Neural cell (in vitro differentiated cells): ENCODE measurements around the gene INS. TPM values are rescaled to one million over a fixed set of nuclear protein-coding genes. Genes with fewer than 3 reads are reported as not detected.

Experiments
- H2AFZ ChIP-seq: fragments of 200-600, 300-800 bp; sonication (generic), shearing (Covaris generic); 2 replicates; pipeline ENCODE4 v1.6.0; 2014; ENCODE audit warnings: low read depth, mild to moderate bottlenecking, antibody characterized with exemption, low read length, moderate library complexity
- H3F3A ChIP-seq: fragments of 200-600 bp; shearing (Covaris generic); 2 replicates; pipeline ENCODE4 v1.6.1; 2016; ENCODE audit warnings: mild to moderate bottlenecking, moderate library complexity, mixed read lengths, antibody characterized with exemption, low read length; ENCODE audit not compliant: insufficient read depth, poor library complexity, severe bottlenecking
- H3K27ac ChIP-seq: fragments of 200-600, 300-800 bp; sonication (generic), shearing (Covaris generic); 2 replicates; pipeline ENCODE4 v1.5.1; 2014; ENCODE audit warnings: mild to moderate bottlenecking, low read length, moderate library complexity
- H3K27me3 ChIP-seq: fragments of 300-800, 200-600 bp; sonication (generic), shearing (Covaris generic); 2 replicates; pipeline ENCODE4 v1.6.0; 2014; ENCODE audit warnings: mild to moderate bottlenecking, low read depth, low read length, moderate library complexity; ENCODE audit not compliant: insufficient read depth
- H3K36me3 ChIP-seq: fragments of 300-800, 200-600 bp; sonication (generic), shearing (Covaris generic); 2 replicates; pipeline ENCODE4 v1.5.1; 2014; ENCODE audit warnings: mild to moderate bottlenecking, antibody characterized with exemption, low read length, moderate library complexity; ENCODE audit not compliant: insufficient read depth
- H3K4me2 ChIP-seq: fragments of 300-800, 200-600 bp; sonication (generic), shearing (Covaris generic); 2 replicates; pipeline ENCODE4 v1.6.0; 2014; ENCODE audit warnings: mild to moderate bottlenecking, low read length
- H3K4me3 ChIP-seq: fragments of 300-800, 200-600 bp; sonication (generic), shearing (Covaris generic); 2 replicates; pipeline ENCODE4 v1.5.1; 2014; ENCODE audit warnings: mild to moderate bottlenecking, low read length, moderate library complexity
- H3K79me2 ChIP-seq: fragments of 200-600 bp; shearing (Covaris generic); replicated peaks from 2 replicates; pipeline ENCODE4 v1.6.0; 2014; ENCODE audit warnings: mild to moderate bottlenecking, low read length, moderate library complexity; ENCODE audit not compliant: insufficient read depth
- H3K9ac ChIP-seq: fragments of 300-800, 200-600 bp; sonication (generic), shearing (Covaris generic); 2 replicates; pipeline ENCODE4 v1.6.1; 2016; ENCODE audit warnings: mild to moderate bottlenecking, low read length, mixed read lengths
- H3K9me2 ChIP-seq: fragments of 200-600 bp; shearing (Covaris generic); 2 replicates; pipeline ENCODE4 v1.6.1; 2016; ENCODE audit warnings: mild to moderate bottlenecking, low read length, mixed read lengths; ENCODE audit not compliant: insufficient read depth
- H3K9me3 ChIP-seq: fragments of 200-600, 300-800 bp; sonication (generic), shearing (Covaris generic); 2 replicates; pipeline ENCODE4 v1.6.1; 2016; ENCODE audit warnings: mild to moderate bottlenecking, mixed run types, low read length, moderate library complexity, mixed read lengths
- H4K20me1 ChIP-seq: fragments of 200-600 bp; shearing (Covaris generic); 2 replicates; pipeline ENCODE4 v1.6.1; 2016; ENCODE audit warnings: mild to moderate bottlenecking, mixed run types; ENCODE audit not compliant: insufficient read depth
- CTCF ChIP-seq: fragments of 450-650 bp; IDR thresholded peaks from 2 replicates; pipeline ENCODE4 v1.5.1; 2014; ENCODE audit warnings: antibody characterized with exemption, mild to moderate bottlenecking, moderate library complexity; ENCODE audit not compliant: poor library complexity, severe bottlenecking
- EP300 ChIP-seq: fragments of 450-650 bp; conservative IDR thresholded peaks from 2 replicates; pipeline ENCODE4 v1.6.1; 2014; ENCODE audit warnings: antibody characterized with exemption, mild to moderate bottlenecking, moderate library complexity; ENCODE audit not compliant: poor library complexity, severe bottlenecking
- EZH2 ChIP-seq: fragments of 200-600, 300-800 bp; shearing (Covaris generic), sonication (generic); IDR thresholded peaks from 2 replicates; pipeline ENCODE4 v1.6.1; 2014; ENCODE audit warnings: antibody characterized with exemption, low read length, borderline replicate concordance, mild to moderate bottlenecking; ENCODE audit not compliant: insufficient read depth, poor library complexity, severe bottlenecking
- MXI1 ChIP-seq: fragments of 450-650 bp; conservative IDR thresholded peaks from 2 replicates; pipeline ENCODE4 v1.6.1; 2014; ENCODE audit warnings: antibody characterized with exemption, mild to moderate bottlenecking; ENCODE audit not compliant: poor library complexity, severe bottlenecking
- POLR2AphosphoS5 ChIP-seq: IDR thresholded peaks from 2 replicates; pipeline ENCODE4 v1.6.1; 2012
- RAD21 ChIP-seq: fragments of 450-650 bp; conservative IDR thresholded peaks from 2 replicates; pipeline ENCODE4 v1.6.1; 2014; ENCODE audit warnings: antibody characterized with exemption, mild to moderate bottlenecking, moderate library complexity
- SMC3 ChIP-seq: fragments of 450-650 bp; conservative IDR thresholded peaks from 2 replicates; pipeline ENCODE4 v1.6.1; 2014; ENCODE audit warnings: antibody characterized with exemption, mild to moderate bottlenecking, moderate library complexity; ENCODE audit not compliant: poor library complexity
- TAF1 ChIP-seq: IDR thresholded peaks from 2 replicates; pipeline ENCODE4 v1.6.1; 2012; ENCODE audit warnings: low read depth
- polyA plus RNA-seq: library from polyadenylated mRNA; depleted of rRNA; stranded (reverse); fragments of >200 nt; gene quantifications from 2 replicates; pipeline ENCODE4 v1.2.3, GENCODE V29; 2014
- TF ChIP-seq, protein P1 (sequence below): IDR thresholded peaks from 2 replicates; pipeline ENCODE4 v1.6.1; 2012; ENCODE audit warnings: borderline replicate concordance

Gene INS
- polyA plus RNA-seq, 1 donor from 2014 or later: not detected

DNA sequence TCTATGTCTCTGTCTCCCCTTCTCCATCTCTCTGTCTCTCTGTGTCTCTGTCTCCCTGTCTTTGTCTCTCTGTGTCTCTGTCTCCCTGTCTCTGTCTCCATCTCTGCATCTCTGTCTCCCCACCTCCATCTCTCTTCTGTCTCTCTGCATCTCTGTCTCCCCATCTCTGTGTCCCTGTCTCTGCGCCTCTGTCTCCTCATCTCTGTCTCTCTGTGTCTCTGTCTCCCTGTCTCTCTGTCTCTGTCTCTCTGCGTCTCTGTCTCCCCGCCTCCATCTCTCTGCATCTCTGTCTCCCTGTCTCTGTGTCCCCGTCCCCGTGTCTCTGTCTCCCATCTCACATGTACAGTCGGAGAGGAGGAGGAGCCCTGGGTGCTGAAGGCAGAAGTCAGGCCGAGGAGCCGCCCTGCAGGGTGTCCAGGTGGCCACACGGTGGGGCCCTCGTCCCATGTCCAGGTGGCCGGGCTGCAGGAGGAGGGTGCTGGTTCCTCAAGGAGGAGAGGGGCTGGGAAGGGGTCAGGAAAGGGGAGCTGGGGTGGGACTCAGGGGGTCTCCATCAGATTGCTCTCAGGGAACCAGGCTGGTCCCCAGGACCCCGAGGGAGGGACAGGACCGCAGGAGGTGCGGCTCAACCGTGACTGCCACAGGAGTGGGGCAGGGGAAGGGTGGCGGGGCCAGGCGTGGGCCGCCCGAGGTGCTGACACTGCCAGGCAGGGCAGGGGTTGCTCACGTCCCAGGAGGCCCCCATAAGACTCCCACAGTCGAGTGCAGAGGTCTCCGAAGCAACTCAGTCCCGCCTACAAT lies 36.2 kb upstream of the INS start:
- Histone ChIP-seq H3K27ac (no peak overlapping the region), H3K9ac (no peak overlapping the region), H3K36me3 (no peaks in the 10 kb centered on the region), H3K4me2 (no peak overlapping the region), H3K27me3 (no peaks in the 10 kb centered on the region), H3K9me3 (no peaks in the 10 kb centered on the region), H4K20me1 (no peaks in the 10 kb centered on the region), H2AFZ (no peak overlapping the region), H3K9me2 (no peaks in the 10 kb centered on the region), H3F3A (no peaks in the 10 kb centered on the region), H3K79me2 (no peaks in the 10 kb centered on the region), H3K4me3 (no peak overlapping the region)
- TF ChIP-seq CTCF (peak; percentile 78), MXI1 (no peak), EZH2 (no peak), SMC3 (peak; percentile 81), RAD21 (peak; percentile 87)

- H3K9ac ChIP-seq: no peak overlapping the region
- no peaks in the 10 kb centered on the region for H3K9me3 ChIP-seq
- H3F3A ChIP-seq: no peaks in the 10 kb centered on the region
- H3K27ac ChIP-seq: no peak overlapping the region
- no peaks in the 10 kb centered on the region for H3K79me2 ChIP-seq
- H3K27me3 ChIP-seq: no peaks in the 10 kb centered on the region
- no peak overlapping the region for H3K4me2 ChIP-seq
- H3K9me2 ChIP-seq: no peaks in the 10 kb centered on the region
- no peak overlapping the region for H2AFZ ChIP-seq
- H4K20me1 ChIP-seq: no peaks in the 10 kb centered on the region
- H3K4me3 ChIP-seq: no peak overlapping the region
- H3K36me3 ChIP-seq: no peaks in the 10 kb centered on the region
- no peak for TF ChIP-seq MXI1
- no peak for TF ChIP-seq SMC3
- TF ChIP-seq EP300: no peak
- no peak for TF ChIP-seq CTCF
- TF ChIP-seq RAD21: no peak
- no peak for TF ChIP-seq EZH2
- no peak for TF ChIP-seq TAF1
- TF ChIP-seq, protein P1, sequence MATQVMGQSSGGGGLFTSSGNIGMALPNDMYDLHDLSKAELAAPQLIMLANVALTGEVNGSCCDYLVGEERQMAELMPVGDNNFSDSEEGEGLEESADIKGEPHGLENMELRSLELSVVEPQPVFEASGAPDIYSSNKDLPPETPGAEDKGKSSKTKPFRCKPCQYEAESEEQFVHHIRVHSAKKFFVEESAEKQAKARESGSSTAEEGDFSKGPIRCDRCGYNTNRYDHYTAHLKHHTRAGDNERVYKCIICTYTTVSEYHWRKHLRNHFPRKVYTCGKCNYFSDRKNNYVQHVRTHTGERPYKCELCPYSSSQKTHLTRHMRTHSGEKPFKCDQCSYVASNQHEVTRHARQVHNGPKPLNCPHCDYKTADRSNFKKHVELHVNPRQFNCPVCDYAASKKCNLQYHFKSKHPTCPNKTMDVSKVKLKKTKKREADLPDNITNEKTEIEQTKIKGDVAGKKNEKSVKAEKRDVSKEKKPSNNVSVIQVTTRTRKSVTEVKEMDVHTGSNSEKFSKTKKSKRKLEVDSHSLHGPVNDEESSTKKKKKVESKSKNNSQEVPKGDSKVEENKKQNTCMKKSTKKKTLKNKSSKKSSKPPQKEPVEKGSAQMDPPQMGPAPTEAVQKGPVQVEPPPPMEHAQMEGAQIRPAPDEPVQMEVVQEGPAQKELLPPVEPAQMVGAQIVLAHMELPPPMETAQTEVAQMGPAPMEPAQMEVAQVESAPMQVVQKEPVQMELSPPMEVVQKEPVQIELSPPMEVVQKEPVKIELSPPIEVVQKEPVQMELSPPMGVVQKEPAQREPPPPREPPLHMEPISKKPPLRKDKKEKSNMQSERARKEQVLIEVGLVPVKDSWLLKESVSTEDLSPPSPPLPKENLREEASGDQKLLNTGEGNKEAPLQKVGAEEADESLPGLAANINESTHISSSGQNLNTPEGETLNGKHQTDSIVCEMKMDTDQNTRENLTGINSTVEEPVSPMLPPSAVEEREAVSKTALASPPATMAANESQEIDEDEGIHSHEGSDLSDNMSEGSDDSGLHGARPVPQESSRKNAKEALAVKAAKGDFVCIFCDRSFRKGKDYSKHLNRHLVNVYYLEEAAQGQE: no peak
- no peak for TF ChIP-seq POLR2AphosphoS5
Measured at GRCh38 chr11:2195756-2196088, 34.7 kb upstream of the INS start.
